Heart right ventricle (tissue), 16 donors: ENCODE data around the gene SLC3A2. TPM values are rescaled to one million over a fixed set of nuclear protein-coding genes. Genes with fewer than 3 reads are reported as not detected.

Experiments
- ATAC-seq, 8 donors: fragments of 200-7000 bp; cut with Tn5 transposase; one replicate each; pipeline ENCODE4 v1.9.1; 2020; ENCODE audit warnings: mild to moderate bottlenecking in 8 of 8, moderate library complexity in 8 of 8, moderate number of reproducible peaks in 1 of 8
- DNase-seq, 2 donors: peaks; one replicate each; pipeline ENCODE4 v3.0.0-alpha.2; 2020
- H3K27ac ChIP-seq, 10 donors: fragments of 200-600 bp; sonication (generic) in 2 of 10; one replicate each; pipeline versions ENCODE4 v1.5.0 to v1.8.0; 2020 to 2022; ENCODE audit warnings: mild to moderate bottlenecking in 3 of 10
- H3K27me3 ChIP-seq, 7 donors: fragments of 200-600 bp; one replicate each; pipeline ENCODE4 v1.8.0; 2021 to 2022; ENCODE audit warnings: mild to moderate bottlenecking in 2 of 7
- H3K36me3 ChIP-seq, 9 donors: fragments of 200-600 bp; sonication (generic) in 1 of 9; one replicate each; pipeline versions ENCODE4 v1.5.0 to v1.8.0; 2020 to 2022; ENCODE audit warnings: mild to moderate bottlenecking in 2 of 9
- H3K4me1 ChIP-seq, 9 donors: fragments of 200-600 bp; sonication (generic) in 1 of 9; one replicate each; pipeline versions ENCODE4 v1.5.0 to v1.8.0; 2020 to 2022; ENCODE audit warnings: mild to moderate bottlenecking in 4 of 9
- H3K4me3 ChIP-seq, 10 donors: fragments of 200-600 bp; sonication (generic) in 2 of 10; one replicate each; pipeline versions ENCODE4 v1.5.0 to v1.8.0; 2020 to 2022; ENCODE audit warnings: mild to moderate bottlenecking in 7 of 10, moderate library complexity in 2 of 10
- H3K9me3 ChIP-seq, 11 donors: fragments of 200-600 bp in 10 of 11; sonication (generic) in 2 of 11; one replicate each; pipeline versions ENCODE4 v1.5.0 to v1.8.0; 2013 to 2022; ENCODE audit warnings: mild to moderate bottlenecking in 2 of 11, control low read depth in 1 of 11, moderate library complexity in 1 of 11
- CTCF ChIP-seq, 9 donors: fragments of 200-600 bp; sonication (generic) in 2 of 9; IDR thresholded peaks; one replicate each; pipeline versions ENCODE4 v1.5.0 to v1.8.0; 2021 to 2022; ENCODE audit warnings: antibody characterized with exemption in 9 of 9, mild to moderate bottlenecking in 5 of 9, moderate library complexity in 1 of 9
- WGBS, 2 donors: extraction: QIAGEN DNeasy Blood & Tissue Kit; methylation state at CpG; one replicate each; pipeline ENCODE4 v1.1.7; 2013; ENCODE audit warnings: inconsistent platforms in 1 of 2; 5-methylcytosine and 5-hydroxymethylcytosine counted together
- intact Hi-C, 10 donors: fragments of 100-400 bp; cut with DNase I; formaldehyde crosslinking; loops; one replicate each; pipeline versions ENCODE4 v1.11.1 to v1.14.2; 2022
- polyA plus RNA-seq, 2 donors: library from polyadenylated mRNA; stranded (reverse); fragments of 200-250 nt; gene quantifications; one replicate each; pipeline ENCODE4 v1.2.3, GENCODE V29; 2013
- total RNA-seq, 10 donors: library from RNA; stranded (reverse); fragmentation: NEBNext Ultra II Directional in 3 of 10; extraction: Animal tissue kit (Norgen Biotek cat#: 25700) in 3 of 10; gene quantifications; one replicate each; pipeline versions ENCODE4 v1.2.1 to v1.2.4, GENCODE V29; 2021 to 2023
- donor health status: Arrhythmogenic right ventricular cardiomyopathy.
- donor health status: ischemic (EF 13 %, LVEDD 7.1; RV severe dilation, severe dysfunction).
- donor health status: healthy with polysubstance abuse.
- donor health status: DM: no; HTN: yes; CAD: no.
- donor health status: DM: no; HTN: no; CAD: no.
- donor health status: ischemic (EF 25% LVEDD 6.9; RV normal size, moderate dysfunction).
- donor health status: ischemic (EF 25% LVEDD 5.7; RV mildly dilated, moderate dysfunction).
- donor health status: healthy.
- donor health status: DM: yes; HTN: yes; CAD: no.
- donor health status: Ischemic cardiomyopathy.
- donor health status: ischemic (EF 35%, LVEDD 5.7; RV mildly dilated, moderate dysfunction).
- donor health status: nonischemic (EF 11% LVEDD 7.7; RV severe dilation, severe dysfunction).
- donor health status: DM: yes; HTN: yes; CAD: no.
- donor health status: PGD.
- donor health status: ischemic (EF 29% LVEDD 5.4; RV normal size, mild dysfunction).
- donor health status: nonischemic (EF 23%, LVEDD 6.1; RV moderate dilation, normal function).

SLC3A2 gene
- total and polyA plus RNA-seq, 12 donors, result 32.0 to 110 (median 42.6) TPM

- DNase-seq (peak in 1 of 2 donors; percentile 46), ATAC-seq (peak; percentile 17 to 52 (median 42))
- 1% methylated on average over 16 of the region's 16 CpGs for WGBS, 2 donors
- TF ChIP-seq CTCF (IDR thresholded peaks at IDR 0.05), result no peak
- peaks cover 16 to 50% (median 40%) of the 10 kb centered on the region in 9 donors for H3K4me1 ChIP-seq
- H3K4me3 ChIP-seq, result peak overlapping the region; percentile 46 to 100 (median 88)
- peaks cover 3 to 33% (median 29%) of the 10 kb centered on the region in 9 donors for H3K36me3 ChIP-seq
- H3K27me3 ChIP-seq, result no peaks in the 10 kb centered on the region
- intact Hi-C loops, result loop anchor here in 1 of 10 donors (2.0 kb wide), 1 partner anchor 38 kb away; no protein-coding TSS in a partner anchor
- H3K9me3 ChIP-seq, result no peaks in the 10 kb centered on the region
- peak overlapping the region; percentile 79 to 100 (median 98) for H3K27ac ChIP-seq
These were observed 379 bp upstream of the SLC3A2 start for GRCh38 chr11:62880231-62880802.

- H3K4me1 ChIP-seq, result peaks cover 16 to 58% (median 41%) of the 10 kb centered on the region in 9 donors
- H3K36me3 ChIP-seq, result peaks cover 7 to 48% (median 44%) of the 10 kb centered on the region in 9 donors
- peak overlapping the region; percentile 79 to 100 (median 98) for H3K27ac ChIP-seq
- H3K4me3 ChIP-seq, result peak overlapping the region; percentile 46 to 100 (median 88)
- 3 to 5% methylated on average over 20 to 21 of the region's 21 CpGs for WGBS, 2 donors
- peak; percentile 87 to 94 for DNase-seq
- H3K27me3 ChIP-seq, result no peaks in the 10 kb centered on the region
- no peaks in the 10 kb centered on the region for H3K9me3 ChIP-seq
- ATAC-seq, result peak; percentile 71 to 90 (median 82)
- peak in 1 of 9 donors; percentile 19 for TF ChIP-seq CTCF (IDR thresholded peaks at IDR 0.05)
- intact Hi-C loops, result loop anchor here in 1 of 10 donors (2.0 kb wide), 1 partner anchor 39 kb away; no protein-coding TSS in a partner anchor
These were observed 1.1 kb downstream of the SLC3A2 start for GRCh38 chr11:62881579-62882430.

- Histone ChIP-seq H3K9me3 (no peaks in the 10 kb centered on the region), H3K36me3 (peaks cover 7 to 54% (median 50%) of the 10 kb centered on the region in 9 donors), H3K27me3 (no peaks in the 10 kb centered on the region), H3K4me3 (peak overlapping the region; percentile 46 to 100 (median 88)), H3K27ac (peak overlapping the region in 8 of 10 donors; percentile 94 to 100 (median 98)), H3K4me1 (peaks cover 16 to 58% (median 41%) of the 10 kb centered on the region in 9 donors)
- intact Hi-C loops, result no loop called here
- no peak for ATAC-seq
- DNase-seq, result no peak
- no peak for TF ChIP-seq CTCF (IDR thresholded peaks at IDR 0.05)
- WGBS, 2 donors, result 24 to 28% methylated on average over 6 of the region's 6 CpGs
These were observed 1.7 kb downstream of the SLC3A2 start for GRCh38 chr11:62882431-62882749.

GRCh38 chr11:62882788-62883501, 2.2 kb downstream of the SLC3A2 start:
- no peak for ATAC-seq
- intact Hi-C loops, result no loop called here
- Histone ChIP-seq H3K27me3 (no peaks in the 10 kb centered on the region), H3K9me3 (no peaks in the 10 kb centered on the region), H3K36me3 (peaks cover 7 to 59% (median 53%) of the 10 kb centered on the region in 9 donors), H3K4me3 (peak overlapping the region in 9 of 10 donors; percentile 46 to 100 (median 86)), H3K27ac (peak overlapping the region in 7 of 10 donors; percentile 26 to 100 (median 98)), H3K4me1 (peaks cover 16 to 58% (median 41%) of the 10 kb centered on the region in 9 donors)
- DNase-seq, result no peak
- 62 to 70% methylated on average over 5 of the region's 5 CpGs for WGBS, 2 donors
- no peak for TF ChIP-seq CTCF (IDR thresholded peaks at IDR 0.05)
